Renal cortex interstitium (tissue), 15 donors: ENCODE data around the gene PYGO1. TPM values are rescaled to one million over a fixed set of nuclear protein-coding genes. Genes with fewer than 3 reads are reported as not detected.
"Not testable (repeated sequence)": the region's sequence is repeated elsewhere in the genome, so short reads cannot be mapped to it uniquely, and the experiment has no call there.

Experiments
- DNase-seq, 11 donors: peaks; one replicate each; pipeline ENCODE4 v3.0.0-alpha.2; 2013; ENCODE audit warnings: low read depth in 9 of 11, low spot score in 4 of 11; ENCODE audit errors: extremely low read depth in 1 of 11
- long read RNA-seq, 16 experiments: transcript quantifications; one replicate each; lab custom pipeline, GENCODE V29; 2026
- polyA plus RNA-seq, 3 donors: library from polyadenylated mRNA; unstranded; fragments of 120-200 nt; gene quantifications; one replicate each; pipeline ENCODE4 v1.2.1, GENCODE V29; 2013; ENCODE audit not compliant: insufficient read length in 3 of 3

PYGO1 gene
- polyA plus RNA-seq = 10 to 100 TPM; 14.6 to 18.3 (median 16.1) TPM
- long read RNA-seq, donor 1, partial matches to known transcripts = 0 of 2 reads
- long read RNA-seq, donor 1, other reads (novel, unspliced or antisense) = 0 of 2 reads
- long read RNA-seq, donor 2, full-length matches to known transcripts = 2 of 2 reads
- long read RNA-seq, donor 2, partial matches to known transcripts = 0 of 2 reads
- long read RNA-seq, donor 2, other reads (novel, unspliced or antisense) = 0 of 2 reads
- long read RNA-seq, donor 3, partial matches to known transcripts = 0 of 3 reads
- long read RNA-seq, donor 3, other reads (novel, unspliced or antisense) = 0 of 3 reads
- long read RNA-seq, donor 4, partial matches to known transcripts = 0 of 1 reads
- long read RNA-seq, donor 4, other reads (novel, unspliced or antisense) = 0 of 1 reads
- long read RNA-seq, donor 5 = 0 reads
- long read RNA-seq, donor 6, partial matches to known transcripts = 0 of 4 reads
- long read RNA-seq, donor 6, other reads (novel, unspliced or antisense) = 0 of 4 reads
- long read RNA-seq, donor 7, full-length matches to known transcripts = 3 of 3 reads
- long read RNA-seq, donor 7, partial matches to known transcripts = 0 of 3 reads
- long read RNA-seq, donor 7, other reads (novel, unspliced or antisense) = 0 of 3 reads
- long read RNA-seq, donor 8 = 0 reads
- long read RNA-seq, donor 9, full-length matches to known transcripts = 4 of 4 reads
- long read RNA-seq, donor 9, partial matches to known transcripts = 0 of 4 reads
- long read RNA-seq, donor 9, other reads (novel, unspliced or antisense) = 0 of 4 reads
- long read RNA-seq, donor 10 = 0 reads
- long read RNA-seq, donor 11, partial matches to known transcripts = 0 of 2 reads
- long read RNA-seq, donor 11, other reads (novel, unspliced or antisense) = 0 of 2 reads
- long read RNA-seq, donor 12, partial matches to known transcripts = 0 of 3 reads
- long read RNA-seq, donor 12, other reads (novel, unspliced or antisense) = 0 of 3 reads
- long read RNA-seq, donor 13 = 0 reads
- long read RNA-seq, donor 14, partial matches to known transcripts = 0 of 1 reads
- long read RNA-seq, donor 14, other reads (novel, unspliced or antisense) = 0 of 1 reads
- long read RNA-seq, donor 15, full-length matches to known transcripts = 3 of 3 reads
- long read RNA-seq, donor 15, partial matches to known transcripts = 0 of 3 reads
- long read RNA-seq, donor 15, other reads (novel, unspliced or antisense) = 0 of 3 reads
- long read RNA-seq, donor 16, full-length matches to known transcripts = 5 of 5 reads
- long read RNA-seq, donor 16, partial matches to known transcripts = 0 of 5 reads
- long read RNA-seq, donor 16, other reads (novel, unspliced or antisense) = 0 of 5 reads

GRCh38 chr15:55588070-55588814, at the start of gene PYGO1:
TSS of gene PYGO1 (minus strand) at chr15:55588345. CDS start at chr15:55587883, 462 bp downstream.
- DNase-seq = peak in 10 of 11 donors; percentile 34 to 64 (median 58)

GRCh38 chr15:55637086-55637485, 48.9 kb upstream of the PYGO1 start:
- DNase-seq = no peak

- no peak for DNase-seq
These were observed 45.6 kb upstream of the PYGO1 start for GRCh38 chr15:55633731-55634130.

GRCh38 chr15:55632434-55632833, 44.3 kb upstream of the PYGO1 start:
- no peak for DNase-seq

- DNase-seq = no peak
These were observed 42.7 kb upstream of the PYGO1 start for GRCh38 chr15:55630858-55631257.

GRCh38 chr15:55628369-55628730, 40.2 kb upstream of the PYGO1 start:
- DNase-seq = no peak

GRCh38 chr15:55627730-55628368, 39.7 kb upstream of the PYGO1 start:
- no peak for DNase-seq

- no peak for DNase-seq
These were observed 31.6 kb upstream of the PYGO1 start for GRCh38 chr15:55619783-55620182.

- no peak for DNase-seq
These were observed 30.2 kb upstream of the PYGO1 start for GRCh38 chr15:55618387-55618786.

- DNase-seq = peak in 1 of 11 donors; percentile 4
These were observed 27.3 kb upstream of the PYGO1 start for GRCh38 chr15:55615445-55615844.

GRCh38 chr15:55613727-55614126, 25.6 kb upstream of the PYGO1 start:
- no peak for DNase-seq

- DNase-seq = no peak
These were observed 18.1 kb upstream of the PYGO1 start for GRCh38 chr15:55606214-55606613.

GRCh38 chr15:55601374-55601773, 13.2 kb upstream of the PYGO1 start:
- no peak for DNase-seq

GRCh38 chr15:55599439-55599838, 11.3 kb upstream of the PYGO1 start:
- DNase-seq = no peak

- DNase-seq = not testable (repeated sequence)
These were observed 4.9 kb upstream of the PYGO1 start for GRCh38 chr15:55593019-55593418.

GRCh38 chr15:55590788-55591187, 2.6 kb upstream of the PYGO1 start:
- DNase-seq = no peak

- DNase-seq = peak in 7 of 11 donors; percentile 12 to 38 (median 21)
These were observed 1.1 kb upstream of the PYGO1 start for GRCh38 chr15:55589287-55589686.

GRCh38 chr15:55588815-55589115, 620 bp upstream of the PYGO1 start:
- peak in 3 of 11 donors; percentile 21 to 38 (median 28) for DNase-seq
